NCI-H82 treated with DMSO at 0.1 percent for 48 hours (cell line): Measurements from ENCODE around the gene HES7.
"Not testable (repeated sequence)": the region's sequence is repeated elsewhere in the genome, so short reads cannot be mapped to it uniquely, and the experiment has no call there.

Experiments
- DNase-seq: peaks from one replicate; lab custom pipeline; 2025; ENCODE audit not compliant: unreplicated experiment; lab: John Stamatoyannopoulos, UW

Gene HES7

DNA sequence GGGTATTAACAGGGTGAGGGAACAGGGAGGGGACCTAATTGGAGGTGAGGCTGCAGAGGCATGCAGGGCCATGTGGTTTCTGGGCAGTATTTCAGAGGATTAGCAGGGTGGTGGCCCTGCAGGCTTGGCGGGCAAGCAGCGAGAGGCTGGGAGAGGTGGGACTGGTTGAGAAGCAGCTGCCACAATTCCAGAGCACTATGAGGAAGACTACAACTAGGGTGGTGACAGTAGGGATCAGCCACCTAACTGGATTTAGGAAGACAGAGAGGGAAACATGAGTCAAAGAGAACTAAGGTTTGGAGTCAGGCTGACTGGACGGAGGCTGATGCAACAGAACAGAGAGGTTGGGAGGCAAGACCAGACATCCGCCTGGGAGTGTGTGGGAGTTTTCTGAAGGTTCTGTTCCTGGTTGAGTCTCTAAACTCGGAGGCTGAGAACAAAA lies 17.9 kb downstream of the HES7 start:
- peak; percentile 98 for DNase-seq

DNA sequence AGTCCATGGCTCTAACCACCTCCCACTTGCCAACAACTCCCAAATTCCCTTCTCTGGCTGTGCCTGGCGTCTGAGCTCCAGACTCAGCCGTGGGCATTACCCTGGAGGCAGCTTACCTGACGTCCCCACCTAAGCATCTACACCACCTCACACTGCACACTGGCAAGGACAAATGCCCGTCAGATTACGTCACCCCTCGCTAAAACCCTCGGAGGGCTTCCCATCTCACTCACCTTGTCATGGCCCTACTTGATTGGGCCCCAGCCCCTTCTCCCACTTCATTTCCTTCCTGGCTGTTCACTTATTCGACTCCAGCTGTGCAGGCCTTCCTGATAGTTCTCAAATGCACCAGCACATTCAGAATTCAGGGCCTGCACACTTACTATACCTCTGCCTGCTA lies 19.0 kb downstream of the HES7 start:
- no peak for DNase-seq

DNA sequence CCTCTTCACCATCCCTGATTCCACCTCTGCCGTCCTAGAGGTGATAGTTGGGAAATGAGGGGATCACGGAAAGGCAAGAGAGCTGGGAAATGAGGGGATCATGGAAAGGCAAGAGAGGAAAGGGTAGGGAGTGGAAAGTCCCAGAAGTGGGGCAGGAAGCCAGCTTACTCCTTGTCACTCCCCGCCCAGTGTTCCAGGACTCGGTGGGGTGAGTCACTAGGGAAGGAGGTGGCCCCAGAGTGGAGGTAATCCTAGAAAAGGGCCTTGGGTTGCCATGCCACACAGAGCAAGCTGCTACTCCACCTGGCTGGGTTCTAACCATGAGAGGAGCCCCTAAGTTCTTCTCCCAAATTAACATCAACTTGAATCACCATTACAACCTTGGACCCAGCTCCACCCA lies 20.4 kb downstream of the HES7 start:
- no peak for DNase-seq

DNA sequence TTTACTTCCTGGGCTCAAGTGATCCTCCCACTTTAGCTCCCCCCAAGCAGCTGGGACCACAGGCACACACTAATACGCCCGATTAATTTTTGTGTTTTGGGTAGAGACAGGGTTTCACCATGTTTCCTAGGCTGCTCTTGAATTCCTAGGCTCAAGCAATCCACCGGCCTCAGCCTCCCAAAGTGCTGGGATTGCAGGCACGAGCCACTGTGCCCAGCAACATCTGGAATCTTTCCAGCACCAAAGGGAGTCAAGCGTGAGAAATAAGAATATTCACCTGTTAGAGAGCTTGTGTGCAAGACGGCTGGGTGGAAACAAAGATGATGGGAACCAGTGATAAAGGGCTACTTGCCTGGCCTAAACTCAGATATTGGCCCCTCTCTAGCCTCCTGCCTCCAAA lies 22.2 kb downstream of the HES7 start:
- no peak for DNase-seq

GRCh38 chr17:8100763-8101162 lies 23.1 kb downstream of the HES7 start:
- no peak for DNase-seq

DNA sequence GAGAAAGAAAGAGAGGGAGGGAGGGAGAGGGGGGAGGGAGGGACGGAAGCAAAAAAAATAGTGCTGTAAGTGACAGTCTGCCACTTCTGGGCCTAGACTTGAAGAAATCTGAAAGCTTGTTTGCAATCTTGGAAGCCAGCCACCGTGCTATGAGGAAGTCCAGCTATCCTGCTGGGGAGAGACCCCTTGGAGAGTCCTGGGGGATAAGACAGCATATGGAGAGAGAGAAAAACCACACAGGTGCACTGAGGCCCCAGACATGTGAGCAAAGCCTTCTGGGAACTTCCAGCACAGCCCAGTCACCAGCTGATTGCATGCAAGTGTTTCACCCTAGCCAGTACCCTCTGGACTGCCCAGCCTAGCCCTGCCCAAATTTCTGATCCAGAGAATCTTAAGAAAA lies 23.8 kb downstream of the HES7 start:
- DNase-seq: no peak

- no peak for DNase-seq
Measured at GRCh38 chr17:8096541-8096940, 27.4 kb downstream of the HES7 start.

- DNase-seq: no peak
Measured at GRCh38 chr17:8095361-8095760, 28.5 kb downstream of the HES7 start.

- DNase-seq: no peak
Measured at GRCh38 chr17:8091033-8091687, 32.7 kb downstream of the HES7 start.

DNA sequence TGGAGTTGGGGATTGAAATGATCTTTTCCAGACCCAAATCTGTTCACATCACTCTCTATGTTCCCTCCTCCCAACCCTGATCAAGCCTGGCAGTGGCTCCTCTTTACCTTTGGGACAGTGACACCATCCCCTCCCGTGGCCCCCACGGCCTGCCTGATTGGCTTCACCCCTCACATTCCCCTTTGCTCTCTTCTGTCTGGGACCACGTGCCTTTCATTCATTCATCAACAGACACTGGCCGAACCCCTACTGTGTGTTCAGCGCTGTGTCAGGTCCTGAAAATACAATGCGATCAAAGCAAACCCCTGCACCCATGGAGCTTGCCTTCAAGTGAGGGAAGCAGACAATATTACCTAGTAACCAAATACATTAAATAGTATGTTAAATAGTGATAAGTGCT lies 34.2 kb downstream of the HES7 start:
- DNase-seq: no peak

- DNase-seq: no peak
Measured at GRCh38 chr17:8087952-8088230, 36.0 kb downstream of the HES7 start.

DNA sequence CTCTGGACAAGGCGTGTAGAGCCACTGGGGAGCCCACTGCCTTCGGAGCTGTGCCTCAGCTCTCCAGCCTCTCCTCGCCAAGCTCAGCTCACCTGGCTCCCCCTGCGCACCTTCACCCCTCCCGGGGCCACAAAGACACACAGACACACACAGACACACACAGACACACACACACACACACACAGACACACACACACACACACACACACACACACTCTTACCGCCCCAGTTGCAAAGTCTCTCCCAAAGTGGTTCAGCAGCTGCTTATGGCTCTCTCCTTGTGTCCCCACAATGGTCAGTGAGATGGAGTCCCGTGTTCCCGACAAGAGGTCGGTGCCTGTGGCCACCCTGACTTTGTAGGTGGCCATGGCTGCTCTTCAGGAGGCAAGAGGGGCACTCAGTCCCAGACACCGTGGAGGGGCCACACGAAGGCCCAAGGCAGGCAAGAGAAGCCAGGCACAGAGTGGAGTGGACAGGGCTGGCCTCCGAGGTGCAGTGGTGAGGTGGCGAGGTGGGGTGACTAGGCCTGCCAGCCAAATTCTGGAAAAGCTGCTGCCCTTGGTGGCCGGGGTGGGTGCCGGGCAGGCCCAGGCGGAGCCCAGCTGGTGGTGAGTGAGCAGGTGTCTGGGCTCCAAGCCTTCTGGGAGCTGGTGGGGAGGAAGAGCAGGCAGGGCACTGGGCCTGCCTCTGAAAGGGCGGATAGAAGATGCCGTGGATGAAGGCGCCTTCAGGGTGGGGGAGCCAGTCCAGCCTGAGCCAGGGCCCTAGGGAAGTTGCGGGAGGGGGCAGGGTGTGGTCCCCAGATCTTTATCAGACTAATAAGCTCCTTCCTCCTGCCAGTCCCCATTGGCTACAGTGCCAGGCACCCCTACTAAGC lies 36.6 kb downstream of the HES7 start, which contains the start of gene ALOX12B:
ALOX12B (minus strand) TSS at position 642 of the 877 bp plus-strand sequence; CDS start at position 368, 274 bp downstream.
- DNase-seq: no peak

DNA sequence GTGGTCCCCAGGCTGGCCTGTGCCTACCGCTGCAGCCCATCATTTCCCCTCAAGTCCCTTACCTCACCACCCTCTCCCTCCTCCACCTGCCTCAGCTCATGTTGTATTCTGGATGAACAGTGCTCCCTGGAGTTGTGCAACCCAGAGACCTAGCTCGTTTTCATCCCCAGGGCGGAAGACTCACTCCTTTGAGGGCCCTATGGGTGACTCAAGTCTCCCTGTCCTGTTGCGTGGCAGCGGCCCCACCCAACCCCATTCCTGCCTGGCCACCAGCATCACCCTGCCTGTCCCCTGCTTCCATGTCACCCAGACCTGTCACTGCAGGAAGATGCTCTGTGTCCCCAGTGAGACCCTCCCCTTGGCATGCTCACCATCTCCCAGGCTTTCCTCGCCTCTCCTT lies 39.7 kb downstream of the HES7 start:
- DNase-seq: no peak

- no peak for DNase-seq
Measured at GRCh38 chr17:8082292-8082691, 41.6 kb downstream of the HES7 start.

DNA sequence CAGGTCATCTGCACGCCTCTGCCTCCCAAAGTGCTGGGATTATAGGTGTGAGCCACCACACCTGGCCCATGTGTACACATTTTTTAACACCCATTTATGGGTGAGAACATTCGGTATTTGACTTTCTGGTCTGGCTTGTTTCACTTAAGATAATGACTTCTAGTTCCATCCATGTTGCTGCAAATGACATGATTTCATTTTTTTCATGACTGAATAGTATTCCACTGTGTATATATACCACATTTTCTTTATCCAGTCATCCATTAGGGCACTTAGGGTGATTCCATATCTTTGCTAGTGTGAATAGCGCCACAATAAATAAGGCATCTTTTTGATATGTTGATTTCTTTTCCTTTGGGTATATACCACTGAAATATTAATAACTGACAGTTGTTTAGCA lies 42.0 kb downstream of the HES7 start:
- DNase-seq: no peak

GRCh38 chr17:8080799-8081219 lies 43.1 kb downstream of the HES7 start:
- DNase-seq: no peak

- no peak for DNase-seq
Measured at GRCh38 chr17:8080208-8080798, 43.6 kb downstream of the HES7 start.

GRCh38 chr17:8079291-8080207 lies 44.4 kb downstream of the HES7 start:
- peak; percentile 74 for DNase-seq

GRCh38 chr17:8077939-8078338 lies 46.0 kb downstream of the HES7 start:
- DNase-seq: not testable (repeated sequence)

GRCh38 chr17:8076502-8077266 lies 47.2 kb downstream of the HES7 start:
- DNase-seq: no peak
